Esophagus muscularis mucosa (tissue), 4 donors: ENCODE results near the gene BCO2. TPM values are rescaled to one million over a fixed set of nuclear protein-coding genes. Genes with fewer than 3 reads are reported as not detected.

Source experiments
- DNase-seq: peaks from one replicate; pipeline ENCODE4 v3.0.0-alpha.2; 2017; ENCODE audit errors: extremely low spot score
- H3K27ac ChIP-seq, 4 donors: fragments of 200-600 bp; sonication (generic); replicated peaks in 1 of 4; 1 replicate in 3 of 4; 2 replicates in 1 of 4; pipeline ENCODE4 v1.5.1; 2016 to 2019; ENCODE audit warnings: mild to moderate bottlenecking in 1 of 4
- H3K27me3 ChIP-seq, 4 donors: fragments of 200-600 bp; sonication (generic); one replicate each; pipeline versions ENCODE4 v1.5.1 to v1.6.0; 2016 to 2019
- H3K36me3 ChIP-seq, 4 donors: fragments of 200-600 bp; sonication (generic); one replicate each; pipeline ENCODE4 v1.5.1; 2016 to 2019
- H3K4me1 ChIP-seq, 4 donors: fragments of 200-600 bp; sonication (generic); one replicate each; pipeline ENCODE4 v1.5.1; 2016 to 2019
- H3K4me3 ChIP-seq, 4 donors: fragments of 200-600 bp; sonication (generic); 1 replicate in 2 of 4; 2 replicates in 2 of 4; pipeline ENCODE4 v1.5.1; 2016 to 2019; ENCODE audit warnings: mild to moderate bottlenecking in 4 of 4, moderate library complexity in 1 of 4
- H3K9me3 ChIP-seq, 4 donors: fragments of 200-600 bp; sonication (generic); 1 replicate in 3 of 4; 2 replicates in 1 of 4; pipeline ENCODE4 v1.5.1; 2016 to 2019
- CTCF ChIP-seq, 3 experiments: fragments of 200-600 bp in 2 of 3; fragments of 450-650 bp in 1 of 3; sonication (generic) in 2 of 3; IDR thresholded peaks; one replicate each; pipeline ENCODE4 v1.5.1; 2017 to 2019; ENCODE audit warnings: antibody characterized with exemption in 3 of 3, mild to moderate bottlenecking in 2 of 3, moderate library complexity in 1 of 3
- EP300 ChIP-seq: sonication (generic); formaldehyde crosslinking; IDR thresholded peaks from one replicate; pipeline ENCODE4 v1.6.1; 2017; ENCODE audit warnings: antibody characterized with exemption
- POLR2A ChIP-seq: fragments of 450-650 bp; IDR thresholded peaks from one replicate; pipeline ENCODE4 v1.6.1; 2017; ENCODE audit warnings: antibody characterized with exemption, moderate library complexity, mild to moderate bottlenecking, low read depth
- POLR2AphosphoS5 ChIP-seq, 2 donors: sonication (generic); formaldehyde crosslinking; IDR thresholded peaks; one replicate each; pipeline ENCODE4 v1.6.1; 2017; ENCODE audit warnings: antibody characterized with exemption in 2 of 2
- WGBS: methylation state at CpG from one replicate; pipeline ENCODE4 v1.1.5; 2018; 5-methylcytosine and 5-hydroxymethylcytosine counted together
- intact Hi-C: fragments of 100-400 bp; cut with DNase I; formaldehyde crosslinking; loops from one replicate; pipeline ENCODE4 v1.15.1; 2023
- small RNA-seq, 3 donors: library from RNA; depleted of rRNA; stranded (forward); fragments of <200 nt; gene quantifications; one replicate each; pipeline ENCODE3, GENCODE V24; 2016
- total RNA-seq, 4 donors: library from RNA; depleted of rRNA; stranded (reverse); fragments of >200 nt; gene quantifications; one replicate each; pipeline versions ENCODE4 v1.1.0 to v1.2.1, GENCODE V29; 2016

Gene BCO2
- total RNA-seq, 4 donors from 2014 or later = 1.4 to 11.6 (median 3.1) TPM

GRCh38 chr11:112265659-112266409 lies 90.5 kb downstream of the BCO2 start:
- Histone ChIP-seq H3K27me3 (no peaks in the 10 kb centered on the region), H3K4me1 (peaks cover 0 to 10% (median 3%) of the 10 kb centered on the region in 4 donors), H3K4me3 (no peak overlapping the region), H3K9me3 (no peaks in the 10 kb centered on the region), H3K27ac (no peak overlapping the region), H3K36me3 (no peaks in the 10 kb centered on the region)
- WGBS = 51% methylated on average over 11 of the region's 11 CpGs
- intact Hi-C loops = no loop called here
- TF ChIP-seq POLR2A (no peak), POLR2AphosphoS5 (IDR thresholded peaks at IDR 0.05) (no peak), CTCF (IDR thresholded peaks at IDR 0.05) (no peak), EP300 (no peak)
- DNase-seq = no peak

GRCh38 chr11:112266410-112266778 lies 91.1 kb downstream of the BCO2 start:
- Histone ChIP-seq H3K36me3 (no peaks in the 10 kb centered on the region), H3K9me3 (no peaks in the 10 kb centered on the region), H3K27ac (no peak overlapping the region), H3K4me1 (peaks cover 0 to 10% (median 3%) of the 10 kb centered on the region in 4 donors), H3K27me3 (no peaks in the 10 kb centered on the region), H3K4me3 (no peak overlapping the region)
- WGBS = 60% methylated on average over 3 of the region's 3 CpGs
- intact Hi-C loops = no loop called here
- DNase-seq = no peak
- TF ChIP-seq EP300 = no peak
- TF ChIP-seq CTCF (IDR thresholded peaks at IDR 0.05) = no peak
- no peak for TF ChIP-seq POLR2AphosphoS5 (IDR thresholded peaks at IDR 0.05)
- no peak for TF ChIP-seq POLR2A

GRCh38 chr11:112267188-112267591 lies 91.9 kb downstream of the BCO2 start:
- TF ChIP-seq POLR2A = no peak
- TF ChIP-seq EP300 = no peak
- TF ChIP-seq POLR2AphosphoS5 (IDR thresholded peaks at IDR 0.05) = no peak
- no peak for TF ChIP-seq CTCF (IDR thresholded peaks at IDR 0.05)
- no peak for DNase-seq
- 47% methylated on average over 5 of the region's 5 CpGs for WGBS
- Histone ChIP-seq H3K36me3 (no peaks in the 10 kb centered on the region), H3K4me1 (peaks cover 0 to 10% (median 3%) of the 10 kb centered on the region in 4 donors), H3K4me3 (no peak overlapping the region), H3K27ac (no peak overlapping the region), H3K27me3 (no peaks in the 10 kb centered on the region), H3K9me3 (no peaks in the 10 kb centered on the region)
- intact Hi-C loops = no loop called here

- Histone ChIP-seq H3K36me3 (no peaks in the 10 kb centered on the region), H3K4me1 (peaks cover 0 to 10% (median 3%) of the 10 kb centered on the region in 4 donors), H3K9me3 (no peaks in the 10 kb centered on the region), H3K27ac (no peak overlapping the region), H3K27me3 (no peaks in the 10 kb centered on the region), H3K4me3 (no peak overlapping the region)
- no peak for DNase-seq
- TF ChIP-seq POLR2A (no peak), EP300 (no peak), CTCF (IDR thresholded peaks at IDR 0.05) (no peak), POLR2AphosphoS5 (IDR thresholded peaks at IDR 0.05) (no peak)
- 81% methylated on average over 5 of the region's 5 CpGs for WGBS
- intact Hi-C loops = no loop called here
Observed at GRCh38 chr11:112268406-112268805, 93.1 kb downstream of the BCO2 start.

Small RNA genes within 50 kb of the gene (small RNA-seq; reads per million reads assigned to genes)
- 0 reads per million in 3 donors for gene MRPS36P4

Other genes starting within 250 kb of the BCO2 start
- gene DIXDC1, start 238.2 kb upstream of the BCO2 start, total RNA-seq = 100 to 1,000 TPM; 101 to 168 (median 122) TPM
- 10 to 100 TPM; 27.2 to 32.4 (median 29.4) TPM for gene DLAT, start 150.1 kb upstream of the BCO2 start, total RNA-seq
- 1 to 10 TPM in 2 of 4 donors, under 1 TPM in 2; 0.83 to 1.5 (median 1.1) TPM for gene PIH1D2, start 101.5 kb upstream of the BCO2 start, total RNA-seq
- gene NKAPD1, start 101.2 kb upstream of the BCO2 start, total RNA-seq = 10 to 100 TPM; 13.7 to 20.4 (median 16.1) TPM
- gene TIMM8B, start 88.8 kb upstream of the BCO2 start, total RNA-seq = 10 to 100 TPM; 27.8 to 57.7 (median 30.9) TPM
- 100 to 1,000 TPM; 112 to 148 (median 128) TPM for gene SDHD, start 88.6 kb upstream of the BCO2 start, total RNA-seq
- gene IL18, start 11.4 kb upstream of the BCO2 start, total RNA-seq = 1 to 10 TPM; 5.8 to 7.9 (median 6.8) TPM
- 1 to 10 TPM in 1 of 4 donors, under 1 TPM in 1, not detected in 2; 0.40 to 4.2 TPM for gene TEX12, start 8.1 kb upstream of the BCO2 start, total RNA-seq
- 10 to 100 TPM; 22.2 to 45.3 (median 28.5) TPM for gene PTS, start 50.9 kb downstream of the BCO2 start, total RNA-seq
- not detected for gene PLET1, start 85.3 kb downstream of the BCO2 start, total RNA-seq